Osteoblast (primary cell): ENCODE measurements around the gene GPR101. TPM values are rescaled to one million over a fixed set of nuclear protein-coding genes. Genes with fewer than 3 reads are reported as not detected.
A peak's percentile ranks its signal among the peaks of the same experiment; 100 is the strongest.

Source experiments
- DNase-seq: peaks from one replicate; pipeline ENCODE4 v3.0.0; 2011; ENCODE audit warnings: low spot score, mixed read lengths; ENCODE audit not compliant: insufficient read length; ENCODE audit errors: missing footprints
- H2AFZ ChIP-seq: 2 replicates; pipeline ENCODE4 v1.6.0; 2011; ENCODE audit warnings: mild to moderate bottlenecking, low read length
- H3K27ac ChIP-seq: 2 replicates; pipeline ENCODE4 v1.5.1; 2011; ENCODE audit warnings: mild to moderate bottlenecking, low read depth, low read length, moderate library complexity
- H3K27me3 ChIP-seq: 2 replicates; pipeline ENCODE4 v1.6.0; 2012; ENCODE audit warnings: mild to moderate bottlenecking, control low read depth, inconsistent platforms, low read length, moderate library complexity; ENCODE audit not compliant: insufficient read depth
- H3K36me3 ChIP-seq: 2 replicates; pipeline ENCODE4 v1.5.1; 2011; ENCODE audit warnings: mild to moderate bottlenecking, low read length, control low read depth, moderate library complexity; ENCODE audit not compliant: insufficient read depth
- H3K4me1 ChIP-seq: 2 replicates; pipeline ENCODE4 v1.5.1; 2011; ENCODE audit warnings: mild to moderate bottlenecking, low read length, control low read depth, moderate library complexity; ENCODE audit not compliant: insufficient read depth
- H3K4me2 ChIP-seq: 2 replicates; pipeline ENCODE4 v1.6.0; 2011; ENCODE audit warnings: mild to moderate bottlenecking, low read length; ENCODE audit not compliant: insufficient read depth
- H3K4me3 ChIP-seq: fragments of 200-600 bp; sonication (generic); 3 replicates; pipeline ENCODE4 v1.5.1; 2012; ENCODE audit warnings: mild to moderate bottlenecking, low read length, inconsistent platforms; ENCODE audit not compliant: insufficient read depth
- H3K79me2 ChIP-seq: 2 replicates; pipeline ENCODE4 v1.6.0; 2012; ENCODE audit warnings: mild to moderate bottlenecking, low read length, control low read depth, inconsistent platforms; ENCODE audit not compliant: insufficient read depth
- H3K9me3 ChIP-seq: 2 replicates; pipeline ENCODE4 v1.5.1; 2011; ENCODE audit warnings: low read depth, low read length, control low read depth
- H4K20me1 ChIP-seq: 2 replicates; pipeline ENCODE4 v1.6.0; 2012; ENCODE audit warnings: mild to moderate bottlenecking, low read length, control low read depth; ENCODE audit not compliant: insufficient read depth
- total RNA-seq: library from RNA; depleted of rRNA; stranded (reverse); fragments of >200 nt; gene quantifications from 2 replicates; pipeline ENCODE4 v1.2.3, GENCODE V29; 2012
- TF ChIP-seq, protein P1 (sequence below): IDR thresholded peaks from 2 replicates; pipeline ENCODE4 v1.5.1; 2011; ENCODE audit warnings: mild to moderate bottlenecking, low read depth, low read length, moderate library complexity; ENCODE audit errors: extremely low read depth

Gene GPR101
- total RNA-seq, 1 donor, result not detected

DNA sequence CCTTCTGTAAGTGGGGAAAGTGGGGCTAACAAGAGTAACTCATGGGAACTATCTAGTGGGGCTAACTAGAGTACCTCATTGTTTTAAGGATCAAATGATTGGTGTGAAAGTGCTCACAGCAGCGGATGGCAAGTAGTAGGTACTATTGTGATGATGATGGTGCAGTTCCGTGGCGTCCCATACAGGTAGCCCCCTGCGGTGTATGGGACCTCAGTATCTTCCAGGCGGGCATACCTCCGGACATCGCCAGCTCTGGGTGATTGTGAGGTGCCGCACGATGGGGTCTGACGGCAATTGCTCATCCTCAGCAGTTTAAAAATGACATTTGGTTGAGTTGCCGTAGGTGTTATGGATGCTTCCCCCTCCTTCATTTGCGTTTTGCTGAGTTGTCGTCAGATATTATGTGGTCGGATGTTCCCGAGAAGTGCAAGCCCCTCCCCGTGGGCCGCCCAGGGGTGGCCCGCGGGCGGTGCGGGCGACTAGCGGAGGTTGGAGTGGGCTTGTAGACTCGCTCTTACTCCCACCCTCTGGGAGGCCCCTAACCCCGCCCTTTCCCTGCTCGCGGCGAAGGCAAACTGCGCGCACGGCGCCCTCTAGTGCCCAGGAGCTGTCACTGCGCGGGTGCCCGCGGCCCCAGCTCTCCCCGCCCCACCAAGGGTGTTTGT lies 18.3 kb upstream of the GPR101 start:
- DNase-seq, result peak; percentile 81
- H3K79me2 ChIP-seq, result no peaks in the 10 kb centered on the region
- no peak overlapping the region for H3K27ac ChIP-seq
- no peaks in the 10 kb centered on the region for H3K36me3 ChIP-seq
- H3K9me3 ChIP-seq, result no peaks in the 10 kb centered on the region
- no peaks in the 10 kb centered on the region for H3K4me1 ChIP-seq
- no peaks in the 10 kb centered on the region for H4K20me1 ChIP-seq
- peak overlapping the region; percentile 67 for H2AFZ ChIP-seq
- H3K4me3 ChIP-seq, result peak overlapping the region; percentile 64
- peak overlapping the region; percentile 85 for H3K4me2 ChIP-seq
- H3K27me3 ChIP-seq, result peaks cover 20% of the 10 kb centered on the region
- TF ChIP-seq, protein P1, sequence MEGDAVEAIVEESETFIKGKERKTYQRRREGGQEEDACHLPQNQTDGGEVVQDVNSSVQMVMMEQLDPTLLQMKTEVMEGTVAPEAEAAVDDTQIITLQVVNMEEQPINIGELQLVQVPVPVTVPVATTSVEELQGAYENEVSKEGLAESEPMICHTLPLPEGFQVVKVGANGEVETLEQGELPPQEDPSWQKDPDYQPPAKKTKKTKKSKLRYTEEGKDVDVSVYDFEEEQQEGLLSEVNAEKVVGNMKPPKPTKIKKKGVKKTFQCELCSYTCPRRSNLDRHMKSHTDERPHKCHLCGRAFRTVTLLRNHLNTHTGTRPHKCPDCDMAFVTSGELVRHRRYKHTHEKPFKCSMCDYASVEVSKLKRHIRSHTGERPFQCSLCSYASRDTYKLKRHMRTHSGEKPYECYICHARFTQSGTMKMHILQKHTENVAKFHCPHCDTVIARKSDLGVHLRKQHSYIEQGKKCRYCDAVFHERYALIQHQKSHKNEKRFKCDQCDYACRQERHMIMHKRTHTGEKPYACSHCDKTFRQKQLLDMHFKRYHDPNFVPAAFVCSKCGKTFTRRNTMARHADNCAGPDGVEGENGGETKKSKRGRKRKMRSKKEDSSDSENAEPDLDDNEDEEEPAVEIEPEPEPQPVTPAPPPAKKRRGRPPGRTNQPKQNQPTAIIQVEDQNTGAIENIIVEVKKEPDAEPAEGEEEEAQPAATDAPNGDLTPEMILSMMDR, result peak; percentile 65

DNA sequence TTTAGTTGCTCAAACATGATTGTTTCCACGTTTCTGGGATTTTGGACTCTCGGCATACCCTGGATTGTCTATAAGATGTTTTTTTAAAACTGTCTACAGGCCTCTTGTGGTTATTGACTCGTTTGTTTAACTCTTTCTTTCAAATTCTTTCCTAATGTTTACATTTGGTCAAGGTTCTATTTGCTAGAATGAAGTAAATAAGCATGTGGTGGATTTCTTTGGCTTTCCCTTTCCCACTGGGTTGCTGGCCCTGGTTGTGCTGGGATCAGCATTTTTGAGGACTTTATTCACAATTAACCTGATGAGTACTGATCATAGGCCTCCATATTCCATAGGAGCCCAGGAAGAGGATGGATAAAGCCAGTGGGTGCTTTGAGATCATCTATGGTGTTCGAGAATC lies 11.1 kb upstream of the GPR101 start:
- Histone ChIP-seq H3K4me2 (no peak overlapping the region), H3K79me2 (no peaks in the 10 kb centered on the region), H4K20me1 (no peaks in the 10 kb centered on the region), H2AFZ (no peak overlapping the region), H3K9me3 (no peaks in the 10 kb centered on the region), H3K36me3 (no peaks in the 10 kb centered on the region), H3K4me3 (no peak overlapping the region), H3K4me1 (no peaks in the 10 kb centered on the region), H3K27ac (no peak overlapping the region), H3K27me3 (peaks cover 2% of the 10 kb centered on the region)
- TF ChIP-seq, protein P1, result no peak
- DNase-seq, result no peak

DNA sequence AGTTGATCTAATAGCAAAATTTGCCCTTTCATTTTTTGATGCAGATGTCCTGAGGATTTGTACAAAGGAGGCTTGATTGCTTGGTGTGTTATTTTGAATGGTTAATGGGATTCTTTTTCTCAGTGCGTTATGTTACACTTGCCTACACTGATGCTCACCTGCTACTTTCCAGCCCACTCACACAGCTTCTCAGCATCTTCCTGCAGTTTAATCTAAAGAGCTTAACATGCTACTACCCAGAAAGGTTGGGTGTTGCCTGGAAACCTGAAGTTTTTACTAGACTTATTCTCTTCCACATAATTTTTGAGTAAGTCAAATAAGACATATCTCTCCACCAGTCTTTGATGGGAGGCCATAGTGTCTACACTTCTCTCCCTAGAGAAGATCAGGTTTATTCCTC lies 9.9 kb upstream of the GPR101 start:
- H4K20me1 ChIP-seq, result no peaks in the 10 kb centered on the region
- H3K27ac ChIP-seq, result no peak overlapping the region
- H3K4me3 ChIP-seq, result no peak overlapping the region
- H3K9me3 ChIP-seq, result no peaks in the 10 kb centered on the region
- H3K4me2 ChIP-seq, result no peak overlapping the region
- H3K36me3 ChIP-seq, result no peaks in the 10 kb centered on the region
- H3K27me3 ChIP-seq, result no peaks in the 10 kb centered on the region
- H3K4me1 ChIP-seq, result no peaks in the 10 kb centered on the region
- TF ChIP-seq, protein P1, result no peak
- DNase-seq, result no peak
- no peaks in the 10 kb centered on the region for H3K79me2 ChIP-seq
- H2AFZ ChIP-seq, result no peak overlapping the region

DNA sequence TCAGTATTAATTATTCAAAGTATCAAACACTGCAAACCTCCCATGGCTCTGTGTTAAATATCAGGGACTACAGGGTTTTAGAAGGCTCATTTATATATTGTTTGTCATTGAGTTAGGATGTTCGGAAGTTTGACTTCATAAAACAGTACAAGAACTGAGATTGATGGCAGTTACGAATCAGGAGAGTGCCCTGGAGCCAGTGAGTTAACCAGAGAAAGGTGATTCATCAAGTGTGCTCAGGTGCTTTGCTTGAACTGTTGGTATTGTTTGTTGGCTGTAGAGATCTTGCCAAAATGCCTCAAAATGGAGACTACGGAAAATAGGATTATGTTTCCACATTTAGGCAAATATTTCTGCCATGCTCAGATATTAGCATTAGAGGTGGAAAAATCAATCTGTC lies 7.5 kb upstream of the GPR101 start:
- no peak overlapping the region for H2AFZ ChIP-seq
- peaks cover 7% of the 10 kb centered on the region for H3K27me3 ChIP-seq
- no peaks in the 10 kb centered on the region for H3K79me2 ChIP-seq
- no peak overlapping the region for H3K4me2 ChIP-seq
- H3K4me1 ChIP-seq, result no peaks in the 10 kb centered on the region
- TF ChIP-seq, protein P1, result no peak
- H3K9me3 ChIP-seq, result no peaks in the 10 kb centered on the region
- DNase-seq, result no peak
- no peak overlapping the region for H3K4me3 ChIP-seq
- no peaks in the 10 kb centered on the region for H4K20me1 ChIP-seq
- no peak overlapping the region for H3K27ac ChIP-seq
- no peaks in the 10 kb centered on the region for H3K36me3 ChIP-seq
